Gastroesophageal sphincter (tissue), 3 donors: ENCODE results near the gene LMNB1.
"Not testable (repeated sequence)": the region's sequence is repeated elsewhere in the genome, so short reads cannot be mapped to it uniquely, and the experiment has no call there.

Experiments
- CTCF ChIP-seq, 4 experiments: fragments of 200-600 bp in 2 of 4; fragments of 450-650 bp in 2 of 4; sonication (generic) in 1 of 4; IDR thresholded peaks; one replicate each; pipeline ENCODE4 v1.5.1; 2017 to 2019; ENCODE audit warnings: antibody characterized with exemption in 4 of 4, mild to moderate bottlenecking in 2 of 4, moderate library complexity in 2 of 4
- POLR2A ChIP-seq, 2 donors: fragments of 450-650 bp; IDR thresholded peaks; one replicate each; pipeline ENCODE4 v1.6.1; 2017; ENCODE audit warnings: antibody characterized with exemption in 2 of 2, mild to moderate bottlenecking in 2 of 2, moderate library complexity in 1 of 2

GRCh38 chr5:126843375-126843774, 66.4 kb downstream of the LMNB1 start:
- not testable (repeated sequence) for TF ChIP-seq CTCF, POLR2A (IDR thresholded peaks at IDR 0.05)
